Activated CD8-positive, alpha-beta memory T cell treated with anti-CD3 and anti-CD28 coated beads for 24 hours (primary cell): ENCODE data around the gene TTC17.
A peak's percentile ranks its signal among the peaks of the same experiment; 100 is the strongest.
"Not testable (repeated sequence)": the region's sequence is repeated elsewhere in the genome, so short reads cannot be mapped to it uniquely, and the experiment has no call there.

Experiments
- DNase-seq: peaks from one replicate; pipeline ENCODE4 v3.0.0-alpha.2; 2020

The TTC17 gene, protein sequence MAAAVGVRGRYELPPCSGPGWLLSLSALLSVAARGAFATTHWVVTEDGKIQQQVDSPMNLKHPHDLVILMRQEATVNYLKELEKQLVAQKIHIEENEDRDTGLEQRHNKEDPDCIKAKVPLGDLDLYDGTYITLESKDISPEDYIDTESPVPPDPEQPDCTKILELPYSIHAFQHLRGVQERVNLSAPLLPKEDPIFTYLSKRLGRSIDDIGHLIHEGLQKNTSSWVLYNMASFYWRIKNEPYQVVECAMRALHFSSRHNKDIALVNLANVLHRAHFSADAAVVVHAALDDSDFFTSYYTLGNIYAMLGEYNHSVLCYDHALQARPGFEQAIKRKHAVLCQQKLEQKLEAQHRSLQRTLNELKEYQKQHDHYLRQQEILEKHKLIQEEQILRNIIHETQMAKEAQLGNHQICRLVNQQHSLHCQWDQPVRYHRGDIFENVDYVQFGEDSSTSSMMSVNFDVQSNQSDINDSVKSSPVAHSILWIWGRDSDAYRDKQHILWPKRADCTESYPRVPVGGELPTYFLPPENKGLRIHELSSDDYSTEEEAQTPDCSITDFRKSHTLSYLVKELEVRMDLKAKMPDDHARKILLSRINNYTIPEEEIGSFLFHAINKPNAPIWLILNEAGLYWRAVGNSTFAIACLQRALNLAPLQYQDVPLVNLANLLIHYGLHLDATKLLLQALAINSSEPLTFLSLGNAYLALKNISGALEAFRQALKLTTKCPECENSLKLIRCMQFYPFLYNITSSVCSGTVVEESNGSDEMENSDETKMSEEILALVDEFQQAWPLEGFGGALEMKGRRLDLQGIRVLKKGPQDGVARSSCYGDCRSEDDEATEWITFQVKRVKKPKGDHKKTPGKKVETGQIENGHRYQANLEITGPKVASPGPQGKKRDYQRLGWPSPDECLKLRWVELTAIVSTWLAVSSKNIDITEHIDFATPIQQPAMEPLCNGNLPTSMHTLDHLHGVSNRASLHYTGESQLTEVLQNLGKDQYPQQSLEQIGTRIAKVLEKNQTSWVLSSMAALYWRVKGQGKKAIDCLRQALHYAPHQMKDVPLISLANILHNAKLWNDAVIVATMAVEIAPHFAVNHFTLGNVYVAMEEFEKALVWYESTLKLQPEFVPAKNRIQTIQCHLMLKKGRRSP

DNA sequence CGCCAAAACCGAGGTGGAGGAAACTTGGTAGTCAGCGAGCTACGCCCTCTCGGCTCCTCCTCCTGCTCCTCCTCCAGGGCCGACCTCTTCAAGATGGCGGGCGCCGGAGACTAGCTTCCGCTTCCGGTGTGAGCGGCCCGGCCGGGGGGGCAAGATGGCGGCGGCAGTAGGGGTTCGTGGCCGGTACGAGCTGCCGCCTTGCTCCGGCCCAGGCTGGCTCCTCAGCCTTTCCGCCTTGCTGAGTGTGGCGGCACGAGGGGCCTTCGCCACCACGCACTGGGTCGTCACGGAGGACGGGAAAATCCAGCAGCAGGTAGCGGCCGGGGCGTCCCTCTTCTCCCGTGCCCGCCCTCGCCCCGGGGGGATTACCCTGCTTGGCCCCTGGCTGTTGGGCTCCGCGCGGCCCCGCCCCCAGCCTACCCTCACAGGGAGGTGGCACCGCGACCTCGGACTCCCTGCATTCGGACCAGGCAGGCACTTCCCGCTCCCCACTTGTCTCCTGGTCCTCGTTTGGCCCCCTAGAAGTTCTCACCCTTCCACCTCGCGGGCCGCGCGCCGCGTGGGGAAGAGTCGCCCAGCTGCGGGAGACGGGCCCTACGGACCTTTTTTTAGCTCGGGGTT, at the start of gene TTC17:
TSS of gene TTC17 (plus strand) at position 120 of the 621 bp plus-strand sequence. CDS start at position 155, 35 bp downstream.
- DNase-seq = peak; percentile 97

DNA sequence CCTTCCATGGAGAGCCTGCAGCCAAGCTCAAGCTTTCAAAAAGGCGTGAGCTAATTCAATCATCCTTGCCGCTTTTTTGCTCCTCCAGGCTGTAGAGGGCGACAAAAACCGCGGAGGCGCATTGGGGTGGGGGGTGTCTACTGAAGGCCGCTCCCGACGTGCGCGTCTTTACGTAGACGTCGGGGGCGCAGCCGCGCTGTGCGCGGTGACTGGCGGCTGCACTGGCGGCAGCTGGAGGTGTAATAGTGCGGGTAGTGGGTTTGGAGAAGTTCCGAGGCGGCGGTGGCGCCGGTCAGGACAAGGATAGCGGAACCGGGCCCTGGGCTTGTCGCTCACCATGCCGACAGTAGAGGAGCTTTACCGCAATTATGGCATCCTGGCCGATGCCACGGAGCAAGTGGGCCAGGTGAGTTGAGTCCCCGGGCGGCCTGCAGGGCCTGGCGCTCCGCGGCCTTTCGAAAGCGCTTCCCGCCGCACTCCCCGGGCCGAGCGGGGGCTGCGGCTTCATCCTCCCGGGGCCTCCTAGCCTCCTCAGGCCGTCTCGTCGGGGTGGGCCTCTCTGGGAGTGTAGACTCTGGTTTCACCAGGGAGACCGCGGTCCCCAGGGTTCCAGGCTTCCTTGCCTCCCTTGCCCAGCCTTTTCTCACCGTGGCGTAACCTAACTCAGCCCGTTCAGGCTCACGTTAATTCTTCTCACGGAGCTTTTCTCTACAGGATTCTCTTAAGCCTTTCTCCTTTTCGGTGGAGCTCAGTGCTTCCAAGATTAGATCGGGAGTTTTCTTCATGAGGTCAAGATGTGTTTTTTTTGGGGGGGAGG, 46.7 kb upstream of the TTC17 start, which contains the start of gene API5:
TSS of gene API5 (plus strand) at position 206 of the 817 bp plus-strand sequence. CDS start at position 338, 132 bp downstream.
- peak; percentile 94 for DNase-seq

DNA sequence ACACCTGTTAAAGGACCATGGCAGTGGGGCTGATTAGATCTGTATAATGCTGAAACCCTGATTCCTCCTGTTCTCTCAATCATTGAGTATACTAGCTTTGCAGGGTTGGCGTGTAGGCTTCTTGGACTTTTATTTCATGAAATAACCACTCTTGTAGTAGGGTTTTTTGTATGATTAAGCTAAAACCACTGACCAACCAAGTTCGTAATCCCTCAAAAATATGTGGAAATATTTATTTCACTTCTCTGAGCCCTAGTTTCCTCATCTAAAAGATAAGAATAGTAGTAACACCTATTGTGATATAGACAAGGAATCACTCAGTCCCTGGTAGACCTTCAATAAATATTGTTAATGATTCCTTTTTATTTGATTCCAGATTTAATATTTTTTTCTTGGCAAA, 42.8 kb upstream of the TTC17 start:
- no peak for DNase-seq

DNA sequence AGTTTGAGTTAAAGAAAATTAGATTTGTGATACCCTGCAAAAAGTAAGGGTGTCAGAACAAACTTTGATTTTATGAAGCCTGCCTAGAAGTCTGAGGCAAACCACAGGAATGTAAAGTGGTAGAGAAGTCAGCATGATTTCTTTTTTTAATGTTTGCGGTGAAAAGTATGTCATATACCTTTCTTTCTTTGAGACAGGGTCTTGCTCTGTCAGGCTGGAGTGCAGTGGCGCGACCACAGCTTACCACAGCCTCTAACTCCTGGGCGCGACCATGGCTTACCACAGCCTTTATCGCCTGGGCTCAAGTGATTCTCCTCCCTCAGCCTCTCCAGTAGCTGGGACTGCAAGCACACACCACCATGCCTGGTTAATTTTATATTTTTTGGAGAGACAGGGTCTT, 42.3 kb upstream of the TTC17 start:
- no peak for DNase-seq

DNA sequence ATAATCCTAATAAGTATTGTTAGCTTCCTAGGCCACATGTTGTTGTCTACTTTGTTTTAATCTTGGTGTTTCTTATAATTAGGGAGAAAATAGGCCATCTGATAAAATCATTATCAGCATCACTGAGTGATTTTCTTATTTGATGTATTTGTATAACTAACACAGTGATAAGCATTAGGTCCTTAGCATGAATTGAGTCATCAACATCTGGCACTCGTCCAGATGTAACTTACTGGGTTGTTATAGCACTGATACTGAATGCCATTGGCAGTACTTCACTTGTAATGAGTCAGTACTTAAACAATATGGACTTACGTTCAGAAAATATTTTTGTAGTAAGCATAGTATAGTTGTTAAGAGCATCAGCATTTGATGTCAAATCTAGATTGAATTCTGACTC, 30.7 kb upstream of the TTC17 start:
- no peak for DNase-seq

DNA sequence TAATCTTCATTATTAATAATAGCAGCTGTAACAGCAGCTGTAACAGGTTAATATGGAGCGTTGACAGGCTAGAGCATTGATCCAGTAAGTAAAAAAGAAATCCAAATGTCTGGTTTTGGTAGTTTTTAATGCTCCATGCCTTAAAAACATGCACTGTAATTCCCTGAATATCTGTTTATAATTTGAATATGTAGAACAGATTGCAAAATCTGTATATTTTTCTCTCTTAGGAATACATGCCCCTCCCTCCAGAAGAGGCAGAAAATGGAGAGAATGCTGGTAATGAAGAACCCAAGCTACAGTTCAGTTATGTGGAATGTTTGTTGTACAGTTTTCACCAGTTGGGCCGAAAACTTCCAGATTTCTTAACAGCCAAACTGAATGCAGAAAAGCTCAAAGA, 30.2 kb upstream of the TTC17 start:
- no peak for DNase-seq

DNA sequence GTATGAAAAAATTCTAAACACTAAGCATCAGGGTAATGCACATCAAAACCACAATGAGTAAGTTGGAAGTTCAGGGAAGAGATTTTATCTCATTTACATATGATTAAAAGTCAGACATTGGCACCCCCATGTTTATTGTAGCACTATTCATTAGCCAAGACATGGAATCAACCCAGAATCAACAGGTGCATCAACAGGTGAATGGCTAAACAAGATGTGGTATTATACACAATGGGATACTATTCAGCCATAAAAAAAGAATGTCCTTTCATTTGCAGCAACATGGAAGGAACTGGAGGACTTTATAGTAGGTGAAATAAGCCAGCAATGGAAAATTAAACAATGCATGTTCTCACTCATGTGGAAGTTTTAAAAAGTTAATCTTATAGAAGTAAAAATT, 17.6 kb upstream of the TTC17 start:
- DNase-seq = no peak

DNA sequence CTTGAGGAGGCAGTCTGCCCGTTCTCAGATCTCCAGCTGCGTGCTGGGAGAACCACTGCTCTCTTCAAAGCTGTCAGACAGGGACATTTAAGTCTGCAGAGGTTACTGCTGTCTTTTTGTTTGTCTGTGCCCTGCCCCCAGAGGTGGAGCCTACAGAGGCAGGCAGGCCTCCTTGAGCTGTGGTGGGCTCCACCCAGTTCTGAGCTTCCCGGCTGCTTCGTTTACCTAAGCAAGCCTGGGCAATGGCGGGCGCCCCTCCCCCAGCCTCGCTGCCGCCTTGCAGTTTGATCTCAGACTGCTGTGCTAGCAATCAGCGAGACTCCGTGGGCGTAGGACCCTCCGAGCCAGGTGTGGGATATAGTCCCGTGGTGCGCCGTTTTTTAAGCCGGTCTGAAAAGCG, 7.3 kb upstream of the TTC17 start:
- not testable (repeated sequence) for DNase-seq

DNA sequence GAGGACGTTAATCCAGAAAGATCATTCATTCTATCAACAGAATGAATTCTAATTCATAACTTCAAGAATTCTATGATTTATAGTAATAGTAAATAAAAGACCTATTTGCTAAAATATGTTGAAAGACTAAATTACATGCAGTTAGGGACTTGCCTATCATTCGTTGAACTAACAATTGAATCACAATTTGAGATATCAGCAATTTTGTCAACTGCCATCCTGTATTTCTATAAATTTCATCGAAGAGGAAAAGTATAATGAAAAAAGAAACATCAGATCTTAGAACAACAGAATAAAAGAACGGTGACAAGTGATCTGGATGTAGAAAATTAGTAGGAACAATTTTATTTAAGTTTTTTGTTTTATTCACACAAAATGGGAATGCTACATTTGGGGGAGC, 4.4 kb upstream of the TTC17 start:
- DNase-seq = no peak

DNA sequence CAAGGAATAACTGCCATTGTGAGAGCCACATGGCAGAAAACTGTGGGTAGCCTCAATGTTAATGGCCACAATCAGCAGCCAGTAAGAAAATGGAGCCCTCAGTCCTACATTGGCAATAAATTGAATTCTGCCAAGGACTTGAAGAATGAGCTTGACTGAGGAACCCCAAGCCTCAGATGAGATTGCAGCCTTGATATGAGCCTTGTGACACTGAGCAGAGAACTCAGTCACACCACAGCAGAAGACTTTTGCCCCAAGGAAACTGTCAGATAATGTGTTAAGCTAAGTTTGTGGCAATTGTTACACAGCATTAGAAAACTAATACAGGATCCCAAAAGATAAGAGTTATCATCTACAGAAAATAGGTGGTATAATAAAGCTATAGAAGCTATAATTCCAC, 2.4 kb upstream of the TTC17 start:
- no peak for DNase-seq

DNA sequence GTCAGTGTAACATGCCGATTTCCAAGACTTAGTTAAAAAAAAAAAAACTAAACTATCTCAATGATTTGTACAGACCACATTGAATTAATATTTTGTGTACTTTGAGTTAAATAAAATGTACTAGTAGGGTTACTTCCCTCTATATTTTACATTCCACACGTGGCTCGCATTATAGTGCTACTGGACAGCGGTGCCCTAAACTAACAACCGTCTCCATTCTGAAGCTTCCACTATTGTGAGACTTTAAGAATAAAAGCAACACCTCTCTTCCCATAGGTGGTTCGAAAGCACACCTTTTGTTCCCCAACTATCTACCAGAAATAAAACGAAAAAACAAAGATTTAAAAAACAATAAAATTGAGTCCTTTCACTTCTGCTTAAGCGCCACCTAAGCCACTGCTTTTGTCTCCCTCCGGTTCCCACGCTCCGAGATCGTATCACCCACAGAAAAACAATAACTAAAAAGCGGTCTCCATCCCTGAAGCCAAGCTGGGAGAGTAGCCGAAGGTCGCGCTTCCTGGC, 380 bp upstream of the TTC17 start:
- no peak for DNase-seq

DNA sequence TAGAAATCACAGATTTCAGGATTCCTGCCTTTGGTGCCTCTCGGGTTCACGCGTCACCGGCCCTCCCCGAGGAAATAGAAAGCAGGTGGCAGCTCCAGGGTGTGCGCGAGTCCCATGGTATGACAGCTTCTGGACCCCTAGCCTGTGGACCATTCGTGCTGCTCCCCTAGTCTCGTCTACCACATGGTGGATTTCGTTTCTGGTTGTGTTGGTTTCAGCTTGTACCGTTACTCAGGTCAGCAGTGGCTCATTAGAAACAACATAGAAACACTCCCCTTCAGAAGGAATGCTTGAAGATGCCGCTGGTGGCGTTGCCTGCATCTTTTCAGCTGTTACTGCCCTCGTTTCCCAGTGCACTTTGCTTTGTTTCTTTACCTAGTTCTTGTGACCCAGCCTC, 700 bp downstream of the TTC17 start:
- DNase-seq = no peak

DNA sequence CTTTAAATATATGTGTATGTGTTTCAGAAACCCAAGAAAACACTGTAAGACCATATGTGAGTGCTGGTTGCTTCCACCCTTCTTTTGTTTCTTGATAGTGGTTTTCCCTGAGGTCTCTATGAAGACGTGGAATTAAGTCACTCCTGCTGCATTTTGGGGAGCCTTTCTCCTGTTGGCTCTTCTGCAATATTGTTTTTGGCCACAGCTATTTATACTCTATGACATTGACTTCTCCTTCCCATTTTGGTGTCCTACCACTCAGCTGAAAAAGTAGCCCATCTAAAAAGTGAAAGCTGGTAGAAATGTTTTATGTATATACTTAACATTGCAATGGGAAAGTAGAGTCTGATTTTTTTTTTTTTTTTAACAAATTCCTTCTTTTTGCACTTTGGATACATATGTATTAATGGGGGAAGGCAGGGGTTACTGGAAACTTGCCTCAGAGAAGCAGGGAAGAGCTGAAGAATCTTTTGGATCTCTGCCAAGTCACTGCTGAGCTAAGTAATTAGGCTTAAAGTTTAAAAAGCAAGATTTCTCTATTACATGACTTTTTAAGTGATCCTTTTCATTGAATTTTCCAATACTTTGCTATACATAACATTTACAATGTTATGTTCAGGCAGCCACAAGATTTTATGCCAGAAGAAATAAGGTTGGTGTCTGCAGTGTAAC, 1.8 kb downstream of the TTC17 start:
- no peak for DNase-seq

DNA sequence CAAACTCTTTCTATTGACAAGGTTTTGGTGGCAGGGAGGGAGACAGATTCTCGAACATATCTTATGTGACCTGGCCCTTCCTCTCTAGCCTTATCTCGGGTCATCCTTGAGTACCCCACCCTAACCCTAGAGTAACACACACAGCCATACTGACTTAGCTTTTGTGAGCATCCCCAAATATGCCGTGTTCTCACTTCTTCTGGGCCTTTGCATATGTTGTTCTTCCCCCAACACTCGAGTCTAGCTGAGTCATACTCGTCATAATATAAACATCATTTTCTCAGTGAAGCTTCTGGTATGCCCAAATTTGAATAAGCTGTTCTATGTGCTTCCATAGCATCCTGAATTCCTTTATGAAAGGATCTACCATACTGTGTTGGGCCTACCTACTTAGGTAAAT, 8.0 kb downstream of the TTC17 start:
- DNase-seq = no peak

DNA sequence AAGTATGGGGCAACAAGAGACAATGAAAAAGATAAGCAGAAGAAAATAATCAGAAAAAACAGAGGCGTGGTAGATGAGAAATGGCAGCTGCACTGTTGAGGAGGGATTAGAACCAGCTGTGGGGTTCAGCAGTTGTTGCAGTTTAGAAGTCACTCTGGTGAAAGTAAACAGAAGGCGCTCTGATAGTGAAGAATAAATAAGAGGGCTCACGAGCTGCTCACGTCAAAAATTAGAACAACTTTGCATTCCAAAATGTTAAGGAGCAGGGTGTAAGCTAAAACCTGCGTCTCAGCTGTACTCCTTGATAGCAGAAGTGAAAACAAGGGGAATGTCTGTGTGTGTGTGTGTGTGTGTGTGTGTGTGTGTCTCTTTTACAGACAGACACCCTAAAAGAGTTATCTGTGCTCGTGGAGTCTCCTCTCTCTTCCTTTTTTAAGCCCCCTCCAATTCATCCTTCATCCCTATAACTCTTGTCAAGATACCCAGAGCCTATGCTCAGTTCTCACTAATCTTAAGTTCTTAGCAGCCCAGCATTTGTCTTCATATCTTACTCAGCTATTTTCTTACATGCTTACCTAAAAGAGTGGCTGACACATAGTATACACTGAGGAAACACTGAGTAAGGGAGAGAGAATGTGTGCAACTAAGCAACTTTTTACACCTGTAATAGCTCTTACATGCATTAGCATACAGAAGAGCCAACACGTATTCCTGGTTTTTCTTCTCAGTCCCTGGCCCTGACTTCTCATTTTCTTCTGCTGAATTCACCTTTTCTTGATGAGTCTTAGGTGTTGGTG, 8.9 kb downstream of the TTC17 start:
- no peak for DNase-seq

DNA sequence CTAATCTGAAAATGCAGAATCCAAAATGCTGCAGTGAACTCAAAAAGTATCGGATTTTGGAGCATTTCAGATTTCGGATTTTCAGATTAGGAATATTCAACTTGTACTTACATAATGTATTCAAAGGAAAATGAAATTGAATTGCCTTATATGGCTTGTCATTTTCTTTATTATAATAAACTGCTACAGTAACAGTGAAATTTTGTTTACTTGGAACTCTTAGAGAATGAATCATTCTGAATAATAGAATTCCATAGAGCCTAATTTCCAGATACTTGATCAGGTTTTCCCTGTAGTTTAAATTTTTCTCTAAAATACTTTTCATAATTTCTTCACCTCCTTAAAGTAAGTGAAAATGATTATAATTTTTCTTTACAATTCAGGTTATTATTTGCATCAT, 17.3 kb downstream of the TTC17 start:
- DNase-seq = no peak

DNA sequence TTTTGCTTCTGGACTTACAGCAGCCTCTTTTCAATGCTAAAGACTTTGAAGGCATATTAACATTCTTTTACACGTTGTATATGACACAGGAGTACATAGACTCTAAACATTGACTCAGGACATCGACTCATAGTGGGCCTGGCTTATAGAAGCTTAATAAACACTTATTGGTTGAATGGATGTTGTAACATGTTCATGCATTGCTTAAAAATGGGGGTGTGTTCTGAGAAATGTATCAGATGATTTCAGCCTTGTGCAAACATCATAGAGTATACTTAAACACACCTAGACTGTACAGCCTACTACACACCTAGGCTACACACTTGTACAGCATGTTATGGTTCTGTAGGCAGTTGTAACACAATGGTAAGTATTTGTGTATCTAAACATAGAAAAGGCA, 17.9 kb downstream of the TTC17 start:
- DNase-seq = no peak

DNA sequence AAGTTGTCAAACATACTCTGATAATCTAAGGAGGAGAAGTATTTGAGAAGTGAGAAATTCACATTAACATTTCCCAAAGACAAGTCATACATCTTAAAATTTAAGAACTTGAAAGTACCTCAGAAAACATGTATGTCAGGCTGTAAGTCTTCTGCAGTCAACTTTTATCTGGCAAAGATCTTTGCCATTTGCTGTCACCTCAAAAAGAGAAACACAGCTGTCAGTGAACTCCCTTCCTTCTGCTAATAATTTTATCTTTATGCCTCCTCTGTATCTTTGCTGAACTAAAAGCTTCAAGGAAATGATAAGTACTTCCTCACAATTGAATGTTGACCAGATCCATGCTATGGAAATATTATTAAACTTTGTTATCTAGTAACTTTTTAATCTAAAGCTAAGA, 18.7 kb downstream of the TTC17 start:
- DNase-seq = no peak

DNA sequence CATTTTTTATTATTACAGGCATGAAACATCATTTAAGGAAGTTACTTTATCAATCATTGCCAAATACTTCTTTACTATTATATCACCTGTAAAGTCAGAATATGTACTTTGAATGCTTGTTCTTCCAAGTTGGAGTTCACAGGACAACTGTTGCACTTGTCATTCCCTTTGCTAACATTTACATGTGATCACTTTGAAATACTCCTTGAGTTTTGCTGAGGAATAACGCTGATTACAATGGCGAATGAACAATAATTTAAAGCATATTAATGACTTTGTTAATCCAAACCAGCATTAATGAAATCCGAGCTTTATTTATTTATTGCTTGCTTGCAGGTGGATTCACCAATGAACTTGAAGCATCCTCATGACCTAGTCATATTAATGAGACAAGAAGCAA, 20.2 kb downstream of the TTC17 start:
- no peak for DNase-seq

DNA sequence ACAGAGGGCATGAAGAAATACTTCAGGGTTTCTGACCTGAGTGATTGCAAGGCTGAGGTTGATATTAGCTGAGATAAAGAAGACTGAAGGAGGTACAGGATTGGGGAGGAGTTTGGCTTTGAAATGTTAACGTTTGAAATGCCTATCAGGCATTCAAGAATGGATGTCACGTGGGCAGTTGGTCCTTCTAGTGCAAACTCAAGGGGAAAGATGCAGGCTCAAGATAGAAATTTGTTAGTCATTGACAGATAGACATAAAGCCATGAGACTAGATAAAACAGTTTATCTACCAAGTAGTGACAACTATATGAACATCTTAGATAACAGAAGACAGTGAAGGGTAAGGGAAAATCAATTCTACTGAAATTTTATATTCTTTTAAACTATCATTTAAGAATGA, 23.1 kb downstream of the TTC17 start:
- DNase-seq = no peak
